ENCODE data around the gene PNP. TPM values are rescaled to one million over a fixed set of nuclear protein-coding genes. Genes with fewer than 3 reads are reported as not detected.
A peak's percentile ranks its signal among the peaks of the same experiment; 100 is the strongest.

Gene PNP
- total and polyA plus RNA-seq, 7 donors = 5.5 to 121 (median 32.3) TPM

DNA sequence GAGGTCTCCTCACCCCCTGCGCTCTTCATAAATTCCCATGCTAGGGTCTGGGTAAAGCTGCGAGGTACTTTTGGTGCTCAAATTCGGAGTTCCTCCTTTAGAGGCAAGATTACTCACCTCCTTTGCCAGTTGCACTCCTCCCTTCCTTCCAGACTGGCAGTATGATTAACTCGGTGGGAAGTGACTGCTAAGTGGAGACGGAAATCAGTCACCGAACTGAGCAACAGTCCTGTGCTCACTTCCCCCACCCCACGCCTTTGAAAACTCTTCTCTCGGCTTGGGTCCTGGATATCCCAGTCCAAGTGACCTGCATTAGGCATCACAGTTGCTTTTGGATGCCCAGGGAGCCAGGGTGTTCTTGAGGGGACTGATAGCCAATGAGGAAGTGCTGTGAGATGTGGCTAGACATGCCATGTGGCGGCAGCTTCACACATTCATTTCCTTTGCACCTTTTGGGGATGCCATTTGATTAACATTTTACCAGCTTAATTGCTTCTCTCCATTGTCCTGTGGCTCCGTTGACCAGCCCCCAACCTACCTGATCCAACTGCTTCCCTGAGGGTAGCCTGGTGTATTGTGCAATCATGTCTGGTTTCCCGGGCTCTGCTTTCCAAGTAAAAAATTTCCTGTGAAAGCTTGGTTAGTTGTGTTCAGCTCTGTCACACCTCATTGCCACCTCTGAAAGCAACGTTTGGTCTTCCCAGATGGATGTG lies 840 bp downstream of the PNP start:
- TF ChIP-seq POLR2AphosphoS5 (IDR thresholded peaks at IDR 0.05) (peak in 1 of 4 donors; percentile 45), EP300 (IDR thresholded peaks at IDR 0.05) (no peak)
- TF ChIP-seq, protein P1, sequence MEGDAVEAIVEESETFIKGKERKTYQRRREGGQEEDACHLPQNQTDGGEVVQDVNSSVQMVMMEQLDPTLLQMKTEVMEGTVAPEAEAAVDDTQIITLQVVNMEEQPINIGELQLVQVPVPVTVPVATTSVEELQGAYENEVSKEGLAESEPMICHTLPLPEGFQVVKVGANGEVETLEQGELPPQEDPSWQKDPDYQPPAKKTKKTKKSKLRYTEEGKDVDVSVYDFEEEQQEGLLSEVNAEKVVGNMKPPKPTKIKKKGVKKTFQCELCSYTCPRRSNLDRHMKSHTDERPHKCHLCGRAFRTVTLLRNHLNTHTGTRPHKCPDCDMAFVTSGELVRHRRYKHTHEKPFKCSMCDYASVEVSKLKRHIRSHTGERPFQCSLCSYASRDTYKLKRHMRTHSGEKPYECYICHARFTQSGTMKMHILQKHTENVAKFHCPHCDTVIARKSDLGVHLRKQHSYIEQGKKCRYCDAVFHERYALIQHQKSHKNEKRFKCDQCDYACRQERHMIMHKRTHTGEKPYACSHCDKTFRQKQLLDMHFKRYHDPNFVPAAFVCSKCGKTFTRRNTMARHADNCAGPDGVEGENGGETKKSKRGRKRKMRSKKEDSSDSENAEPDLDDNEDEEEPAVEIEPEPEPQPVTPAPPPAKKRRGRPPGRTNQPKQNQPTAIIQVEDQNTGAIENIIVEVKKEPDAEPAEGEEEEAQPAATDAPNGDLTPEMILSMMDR (IDR thresholded peaks at IDR 0.05) = no peak
- Histone ChIP-seq H3K27me3 (no peaks in the 10 kb centered on the region), H3K36me3 (peaks cover 0 to 15% (median 5%) of the 10 kb centered on the region in 4 donors), H3K4me3 (peak overlapping the region; percentile 52 to 81 (median 74)), H3K9me3 (no peaks in the 10 kb centered on the region), H3K4me1 (peaks cover 0 to 19% (median 18%) of the 10 kb centered on the region in 4 donors), H3K27ac (peak overlapping the region; percentile 84 to 91 (median 89))
- intact Hi-C loops (cut with DNase I) = loop anchor here (2.0 kb wide), 1 partner anchor 143 kb away; no protein-coding TSS in a partner anchor
- peak; percentile 73 for DNase-seq
- 1 to 2% methylated on average over 12 of the region's 12 CpGs for WGBS, 2 donors

- DNase-seq = no peak
- peaks cover 0 to 20% (median 7%) of the 10 kb centered on the region in 4 donors for H3K36me3 ChIP-seq
- H3K4me3 ChIP-seq = peak overlapping the region in 2 of 4 donors; percentile 70 to 77
- TF ChIP-seq, protein P1 (IDR thresholded peaks at IDR 0.05) = peak in 1 of 4 experiments; percentile 12
- no peak for TF ChIP-seq POLR2AphosphoS5 (IDR thresholded peaks at IDR 0.05)
- 0 to 1% methylated on average over 2 of the region's 2 CpGs for WGBS, 2 donors
- no peaks in the 10 kb centered on the region for H3K9me3 ChIP-seq
- H3K4me1 ChIP-seq = peaks cover 0 to 19% (median 18%) of the 10 kb centered on the region in 4 donors
- intact Hi-C loops (cut with DNase I) = no loop called here
- H3K27me3 ChIP-seq = no peaks in the 10 kb centered on the region
- H3K27ac ChIP-seq = peak overlapping the region in 3 of 4 donors; percentile 84 to 89 (median 89)
Measured at GRCh38 chr14:20470603-20470901, 1.3 kb downstream of the PNP start.

DNA sequence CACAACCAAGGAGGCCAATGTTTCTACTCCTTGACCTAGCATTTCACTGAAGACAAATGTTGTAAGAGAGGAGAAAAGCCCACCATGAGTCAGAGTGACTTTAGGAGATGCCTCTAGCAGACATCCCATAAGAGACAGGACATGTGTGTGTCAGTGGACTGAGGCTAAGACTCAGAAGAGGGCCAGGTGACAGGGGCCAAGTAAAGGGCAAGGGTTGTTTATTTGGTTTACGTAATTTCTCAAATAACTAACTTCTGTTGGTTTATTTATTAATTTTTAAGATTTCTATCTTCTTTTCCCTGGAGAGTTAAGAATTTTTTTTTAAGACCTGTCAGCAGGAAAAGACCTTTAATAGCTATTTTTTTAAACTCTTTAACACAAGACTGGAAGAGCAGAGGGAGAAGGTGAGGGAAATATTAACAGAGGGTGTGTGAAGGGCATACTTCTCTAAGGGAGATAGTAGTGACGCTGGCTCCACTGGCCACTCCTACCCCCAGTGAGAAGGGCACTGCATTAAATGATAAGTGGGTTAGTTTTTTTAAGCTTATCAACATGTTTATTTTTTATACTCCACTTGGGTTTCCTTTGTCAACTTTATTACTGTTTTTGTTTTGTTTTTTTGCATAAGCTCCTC lies 3.4 kb downstream of the PNP start:
- intact Hi-C loops (cut with DNase I) = no loop called here

GRCh38 chr14:20476776-20477175 lies 7.6 kb downstream of the PNP start:
- Histone ChIP-seq H3K9me3 (no peaks in the 10 kb centered on the region), H3K4me3 (no peak overlapping the region), H3K27me3 (no peaks in the 10 kb centered on the region), H3K36me3 (peaks cover 0 to 36% (median 14%) of the 10 kb centered on the region in 4 donors), H3K27ac (peak overlapping the region in 1 of 4 donors; percentile 44), H3K4me1 (peaks cover 0 to 6% (median 0%) of the 10 kb centered on the region in 4 donors)
- WGBS, 2 donors = 83 to 91% methylated on average over 5 of the region's 5 CpGs
- intact Hi-C loops (cut with DNase I) = no loop called here
- DNase-seq = no peak
- TF ChIP-seq EP300 (IDR thresholded peaks at IDR 0.05) (no peak), POLR2A (IDR thresholded peaks at IDR 0.05) (no peak), POLR2AphosphoS5 (IDR thresholded peaks at IDR 0.05) (no peak)
- TF ChIP-seq, protein P1 (IDR thresholded peaks at IDR 0.05) = no peak

More for the DNA sequence above, 3.4 kb downstream of the PNP start:
- Histone ChIP-seq H3K4me1 (peaks cover 0 to 24% (median 18%) of the 10 kb centered on the region in 4 donors), H3K27me3 (no peaks in the 10 kb centered on the region), H3K27ac (no peak overlapping the region), H3K4me3 (no peak overlapping the region), H3K36me3 (peaks cover 0 to 36% (median 14%) of the 10 kb centered on the region in 4 donors), H3K9me3 (no peaks in the 10 kb centered on the region)
- TF ChIP-seq EP300 (IDR thresholded peaks at IDR 0.05) (no peak), POLR2A (IDR thresholded peaks at IDR 0.05) (no peak), POLR2AphosphoS5 (IDR thresholded peaks at IDR 0.05) (no peak)
- TF ChIP-seq, protein P1 (IDR thresholded peaks at IDR 0.05) = no peak
- WGBS, 2 donors = 82 to 90% methylated on average over 2 of the region's 2 CpGs
- DNase-seq = no peak
